DOHH2 (cell line): Measurements from ENCODE around the gene UBAC2.

Experiments used
- H3F3A ChIP-seq: fragments of 200-600 bp; sonication (generic), shearing (Covaris generic); 2 replicates; pipeline ENCODE4 v1.6.0; 2016; ENCODE audit warnings: antibody characterized with exemption, mild to moderate bottlenecking; ENCODE audit not compliant: control insufficient read depth, insufficient read depth
- H3K27ac ChIP-seq: fragments of 200-600 bp; sonication (generic); 2 replicates; pipeline ENCODE4 v1.5.1; 2014; ENCODE audit warnings: low read depth, mild to moderate bottlenecking, low read length, moderate library complexity
- H3K27me3 ChIP-seq: fragments of 200-600 bp; sonication (generic); 2 replicates; pipeline ENCODE4 v1.6.1; 2014; ENCODE audit warnings: mild to moderate bottlenecking, low read length, mixed read lengths; ENCODE audit not compliant: control insufficient read depth
- H3K36me3 ChIP-seq: fragments of 200-600 bp; sonication (generic); 2 replicates; pipeline ENCODE4 v1.6.1; 2014; ENCODE audit warnings: mild to moderate bottlenecking, low read length, moderate library complexity, mixed read lengths; ENCODE audit not compliant: control insufficient read depth
- H3K4me1 ChIP-seq: fragments of 200-600 bp; sonication (generic); 2 replicates; pipeline ENCODE4 v1.6.1; 2014; ENCODE audit warnings: mild to moderate bottlenecking, low read length, mixed read lengths; ENCODE audit not compliant: control insufficient read depth
- H3K4me2 ChIP-seq: fragments of 200-600 bp; sonication (generic); 2 replicates; pipeline ENCODE4 v1.6.0; 2014; ENCODE audit warnings: mild to moderate bottlenecking, low read length, moderate library complexity
- H3K4me3 ChIP-seq: fragments of 200-600 bp; sonication (generic); 2 replicates; pipeline ENCODE4 v1.5.1; 2014; ENCODE audit warnings: mild to moderate bottlenecking, low read length, mixed read lengths
- H3K79me2 ChIP-seq: fragments of 200-600 bp; sonication (generic); 2 replicates; pipeline ENCODE4 v1.6.1; 2014; ENCODE audit warnings: mild to moderate bottlenecking, low read length, mixed read lengths; ENCODE audit not compliant: control insufficient read depth
- H3K9me2 ChIP-seq: fragments of 200-600 bp; sonication (generic); replicated peaks from 2 replicates; pipeline ENCODE4 v1.6.1; 2014; ENCODE audit warnings: mild to moderate bottlenecking, low read length, mixed read lengths; ENCODE audit not compliant: control insufficient read depth
- H3K9me3 ChIP-seq: fragments of 200-600 bp; sonication (generic); 2 replicates; pipeline ENCODE4 v1.6.1; 2014; ENCODE audit warnings: antibody characterized with exemption, low read length, mixed read lengths; ENCODE audit not compliant: control insufficient read depth, insufficient read depth
- H4K20me1 ChIP-seq: fragments of 200-600 bp; sonication (generic); 2 replicates; pipeline ENCODE4 v1.6.0; 2014; ENCODE audit warnings: low read depth, mild to moderate bottlenecking, antibody characterized with exemption, low read length, moderate library complexity; ENCODE audit not compliant: control insufficient read depth, insufficient read depth
- CTCF ChIP-seq: fragments of 200-600 bp; sonication (generic); IDR thresholded peaks from one replicate; pipeline ENCODE4 v1.5.1; 2014; ENCODE audit warnings: antibody characterized with exemption, mild to moderate bottlenecking, low read depth, low read length; ENCODE audit not compliant: poor library complexity, severe bottlenecking
- EZH2phosphoT487 ChIP-seq: fragments of 200-600 bp; sonication (generic); IDR thresholded peaks from 2 replicates; pipeline ENCODE4 v1.6.1; 2017; ENCODE audit warnings: borderline replicate concordance, mild to moderate bottlenecking, antibody characterized with exemption, low read length, moderate library complexity, mixed read lengths

The UBAC2 gene

GRCh38 chr13:99370481-99371275, 170.0 kb downstream of the UBAC2 start:
- Histone ChIP-seq H4K20me1 (peaks cover 7% of the 10 kb centered on the region; the same call in 1 of the 2 replicates), H3K27ac (no peak overlapping the region), H3K4me3 (no peak overlapping the region), H3K27me3 (no peaks in the 10 kb centered on the region), H3K4me1 (peaks cover 17% of the 10 kb centered on the region), H3K4me2 (no peak overlapping the region), H3K9me2 (no peaks in the 10 kb centered on the region), H3F3A (no peaks in the 10 kb centered on the region), H3K79me2 (no peaks in the 10 kb centered on the region), H3K9me3 (no peaks in the 10 kb centered on the region), H3K36me3 (peaks cover 9% of the 10 kb centered on the region; the same call in 1 of the 2 replicates)
- TF ChIP-seq EZH2phosphoT487 (no peak), CTCF (no peak)

DNA sequence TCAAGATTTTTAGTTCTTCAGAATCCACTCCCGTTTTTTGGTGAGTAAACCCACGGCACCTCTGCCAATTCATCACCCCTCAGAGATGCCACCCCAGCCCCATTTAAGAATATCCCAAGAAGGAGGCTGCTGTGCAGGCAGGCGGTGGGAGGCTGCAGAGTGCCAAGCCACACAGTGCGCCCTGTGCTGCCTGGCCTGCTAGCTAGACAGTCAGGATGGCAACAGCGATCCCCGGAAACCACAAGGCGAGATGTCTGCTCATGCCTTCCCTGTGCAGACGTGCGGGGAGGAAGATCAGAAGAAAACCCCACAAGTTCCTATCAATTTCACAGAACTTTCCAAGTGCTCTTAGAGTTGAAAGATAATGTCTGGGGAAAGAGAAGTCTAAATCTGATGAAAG, 171.3 kb downstream of the UBAC2 start:
- peaks cover 9% of the 10 kb centered on the region; the same call in 1 of the 2 replicates for H3K36me3 ChIP-seq
- H3K27me3 ChIP-seq = no peaks in the 10 kb centered on the region
- TF ChIP-seq CTCF (no peak), EZH2phosphoT487 (no peak)
- no peaks in the 10 kb centered on the region for H3K79me2 ChIP-seq
- H3K9me3 ChIP-seq = no peaks in the 10 kb centered on the region
- H3K4me3 ChIP-seq = no peak overlapping the region
- H3K4me1 ChIP-seq = peaks cover 25% of the 10 kb centered on the region
- peaks cover 14% of the 10 kb centered on the region for H4K20me1 ChIP-seq
- no peak overlapping the region for H3K27ac ChIP-seq
- no peaks in the 10 kb centered on the region for H3K9me2 ChIP-seq
- H3K4me2 ChIP-seq = no peak overlapping the region
- no peaks in the 10 kb centered on the region for H3F3A ChIP-seq

GRCh38 chr13:99373436-99373835, 172.8 kb downstream of the UBAC2 start:
- peaks cover 25% of the 10 kb centered on the region for H3K4me1 ChIP-seq

More at GRCh38 chr13:99373436-99373835, 172.8 kb downstream of the UBAC2 start:
- H3K9me2 ChIP-seq = no peaks in the 10 kb centered on the region
- H3K36me3 ChIP-seq = no peaks in the 10 kb centered on the region; the same call in 1 of the 2 replicates
- H3K27me3 ChIP-seq = no peaks in the 10 kb centered on the region
- no peak for TF ChIP-seq CTCF
- no peak for TF ChIP-seq EZH2phosphoT487
- H3K79me2 ChIP-seq = no peaks in the 10 kb centered on the region
- peaks cover 14% of the 10 kb centered on the region for H4K20me1 ChIP-seq
- no peak overlapping the region for H3K4me2 ChIP-seq
- no peaks in the 10 kb centered on the region for H3K9me3 ChIP-seq
- no peak overlapping the region for H3K27ac ChIP-seq
- no peak overlapping the region for H3K4me3 ChIP-seq
- no peaks in the 10 kb centered on the region for H3F3A ChIP-seq
